DOHH2 (cell line): Measurements from ENCODE around the gene OR2J2.

Experiments
- EZH2phosphoT487 ChIP-seq: fragments of 200-600 bp; sonication (generic); IDR thresholded peaks from 2 replicates; pipeline ENCODE4 v1.6.1; 2017; ENCODE audit warnings: borderline replicate concordance, mild to moderate bottlenecking, antibody characterized with exemption, low read length, moderate library complexity, mixed read lengths
- TF ChIP-seq, protein P1 (sequence below): fragments of 200-600 bp; sonication (generic); IDR thresholded peaks from one replicate; pipeline ENCODE4 v1.5.1; 2014; ENCODE audit warnings: antibody characterized with exemption, mild to moderate bottlenecking, low read depth, low read length; ENCODE audit not compliant: poor library complexity, severe bottlenecking

DNA sequence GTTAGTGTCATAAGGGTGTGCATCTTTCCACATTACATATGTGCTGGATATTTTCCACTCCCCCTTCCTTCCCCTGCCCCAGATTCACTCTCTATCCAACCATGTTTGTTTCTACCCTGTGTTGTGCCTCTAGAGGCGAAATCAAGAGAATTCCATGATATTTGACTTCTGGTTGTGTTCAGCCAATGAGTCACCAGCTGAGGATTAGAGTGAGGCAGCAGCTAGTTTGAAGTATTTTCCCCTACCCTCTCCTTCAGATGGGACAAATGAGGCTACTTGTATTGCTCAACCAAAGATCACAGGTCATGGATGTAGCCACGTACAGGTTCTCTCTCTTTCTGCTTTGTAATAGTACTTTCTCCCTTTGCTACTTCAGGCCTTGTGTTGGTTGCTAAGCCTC is 24.5 kb upstream of the OR2J2 start:
- TF ChIP-seq, protein P1, sequence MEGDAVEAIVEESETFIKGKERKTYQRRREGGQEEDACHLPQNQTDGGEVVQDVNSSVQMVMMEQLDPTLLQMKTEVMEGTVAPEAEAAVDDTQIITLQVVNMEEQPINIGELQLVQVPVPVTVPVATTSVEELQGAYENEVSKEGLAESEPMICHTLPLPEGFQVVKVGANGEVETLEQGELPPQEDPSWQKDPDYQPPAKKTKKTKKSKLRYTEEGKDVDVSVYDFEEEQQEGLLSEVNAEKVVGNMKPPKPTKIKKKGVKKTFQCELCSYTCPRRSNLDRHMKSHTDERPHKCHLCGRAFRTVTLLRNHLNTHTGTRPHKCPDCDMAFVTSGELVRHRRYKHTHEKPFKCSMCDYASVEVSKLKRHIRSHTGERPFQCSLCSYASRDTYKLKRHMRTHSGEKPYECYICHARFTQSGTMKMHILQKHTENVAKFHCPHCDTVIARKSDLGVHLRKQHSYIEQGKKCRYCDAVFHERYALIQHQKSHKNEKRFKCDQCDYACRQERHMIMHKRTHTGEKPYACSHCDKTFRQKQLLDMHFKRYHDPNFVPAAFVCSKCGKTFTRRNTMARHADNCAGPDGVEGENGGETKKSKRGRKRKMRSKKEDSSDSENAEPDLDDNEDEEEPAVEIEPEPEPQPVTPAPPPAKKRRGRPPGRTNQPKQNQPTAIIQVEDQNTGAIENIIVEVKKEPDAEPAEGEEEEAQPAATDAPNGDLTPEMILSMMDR = no peak
- no peak for TF ChIP-seq EZH2phosphoT487
